ENCODE data around the gene MRPL52.
"Not testable (repeated sequence)": the region's sequence is repeated elsewhere in the genome, so short reads cannot be mapped to it uniquely, and the experiment has no call there.

The MRPL52 gene
- total RNA-seq, result 11.3 to 18.0 (median 15.9) reads per million in 3 donors

- peak; percentile 78 to 83 (median 79) for DNase-seq
- Histone ChIP-seq H3K27me3 (replicated peaks; ENCODE audit: control insufficient read depth, insufficient read depth, low read length, poor library complexity, severe bottlenecking) (no peaks in the 10 kb centered on the region), H3K36me3 (ENCODE audit: control insufficient read depth, insufficient read depth, low read length) (peaks cover 11% of the 10 kb centered on the region), H3K4me3 (ENCODE audit: insufficient read depth, low read depth, low read length, poor library complexity, severe bottlenecking) (peak within 1 kb of the TSS; percentile 95), H3K4me1 (ENCODE audit: control insufficient read depth, insufficient read depth, low read length, poor library complexity, severe bottlenecking) (peaks cover 13% of the 10 kb centered on the region), H3K9me3 (ENCODE audit: control insufficient read depth, low read length) (no peaks in the 10 kb centered on the region), H3K27ac (ENCODE audit: insufficient read depth, low read length, poor library complexity, severe bottlenecking) (peak within 1 kb of the TSS; percentile 89)
Observed at GRCh38 chr14:22829661-22830442, at the start of gene MRPL52. Gene MRPL52 (plus strand): TSS chr14:22829887. CDS start chr14:22829913, 26 bp downstream.

- Histone ChIP-seq H3K4me3 (ENCODE audit: insufficient read depth, low read depth, low read length, poor library complexity, severe bottlenecking) (no peak overlapping the region), H3K27me3 (replicated peaks; ENCODE audit: control insufficient read depth, insufficient read depth, low read length, poor library complexity, severe bottlenecking) (no peaks in the 10 kb centered on the region), H3K27ac (ENCODE audit: insufficient read depth, low read length, poor library complexity, severe bottlenecking) (no peak overlapping the region), H3K9me3 (ENCODE audit: control insufficient read depth, low read length) (no peaks in the 10 kb centered on the region), H3K4me1 (ENCODE audit: control insufficient read depth, insufficient read depth, low read length, poor library complexity, severe bottlenecking) (no peaks in the 10 kb centered on the region), H3K36me3 (ENCODE audit: control insufficient read depth, insufficient read depth, low read length) (no peaks in the 10 kb centered on the region)
- no peak for DNase-seq
Observed at GRCh38 chr14:22780105-22780679, 49.5 kb upstream of the MRPL52 start.

- H3K9me3 ChIP-seq (ENCODE audit: control insufficient read depth, low read length), result no peaks in the 10 kb centered on the region
- H3K36me3 ChIP-seq (ENCODE audit: control insufficient read depth, insufficient read depth, low read length), result no peaks in the 10 kb centered on the region
- H3K27me3 ChIP-seq (replicated peaks; ENCODE audit: control insufficient read depth, insufficient read depth, low read length, poor library complexity, severe bottlenecking), result no peaks in the 10 kb centered on the region
- no peak for DNase-seq
- no peaks in the 10 kb centered on the region for H3K4me1 ChIP-seq (ENCODE audit: control insufficient read depth, insufficient read depth, low read length, poor library complexity, severe bottlenecking)
- no peak overlapping the region for H3K27ac ChIP-seq (ENCODE audit: insufficient read depth, low read length, poor library complexity, severe bottlenecking)
- no peak overlapping the region for H3K4me3 ChIP-seq (ENCODE audit: insufficient read depth, low read depth, low read length, poor library complexity, severe bottlenecking)
Observed at GRCh38 chr14:22780941-22781300, 48.8 kb upstream of the MRPL52 start.

- no peaks in the 10 kb centered on the region for H3K36me3 ChIP-seq (ENCODE audit: control insufficient read depth, insufficient read depth, low read length)
- H3K9me3 ChIP-seq (ENCODE audit: control insufficient read depth, low read length), result no peaks in the 10 kb centered on the region
- H3K4me1 ChIP-seq (ENCODE audit: control insufficient read depth, insufficient read depth, low read length, poor library complexity, severe bottlenecking), result no peaks in the 10 kb centered on the region
- no peak for DNase-seq
- H3K27ac ChIP-seq (ENCODE audit: insufficient read depth, low read length, poor library complexity, severe bottlenecking), result no peak overlapping the region
- H3K4me3 ChIP-seq (ENCODE audit: insufficient read depth, low read depth, low read length, poor library complexity, severe bottlenecking), result no peak overlapping the region
- H3K27me3 ChIP-seq (replicated peaks; ENCODE audit: control insufficient read depth, insufficient read depth, low read length, poor library complexity, severe bottlenecking), result no peaks in the 10 kb centered on the region
Observed at GRCh38 chr14:22781301-22781991, 48.2 kb upstream of the MRPL52 start.

- H3K4me3 ChIP-seq (ENCODE audit: insufficient read depth, low read depth, low read length, poor library complexity, severe bottlenecking), result no peak overlapping the region
- H3K27me3 ChIP-seq (replicated peaks; ENCODE audit: control insufficient read depth, insufficient read depth, low read length, poor library complexity, severe bottlenecking), result no peaks in the 10 kb centered on the region
- no peak for DNase-seq
- H3K9me3 ChIP-seq (ENCODE audit: control insufficient read depth, low read length), result no peaks in the 10 kb centered on the region
- H3K27ac ChIP-seq (ENCODE audit: insufficient read depth, low read length, poor library complexity, severe bottlenecking), result no peak overlapping the region
- no peaks in the 10 kb centered on the region for H3K4me1 ChIP-seq (ENCODE audit: control insufficient read depth, insufficient read depth, low read length, poor library complexity, severe bottlenecking)
- no peaks in the 10 kb centered on the region for H3K36me3 ChIP-seq (ENCODE audit: control insufficient read depth, insufficient read depth, low read length)
Observed at GRCh38 chr14:22786685-22787084, 43.0 kb upstream of the MRPL52 start.

- H3K4me1 ChIP-seq (ENCODE audit: control insufficient read depth, insufficient read depth, low read length, poor library complexity, severe bottlenecking), result no peaks in the 10 kb centered on the region
- no peak overlapping the region for H3K27ac ChIP-seq (ENCODE audit: insufficient read depth, low read length, poor library complexity, severe bottlenecking)
- no peaks in the 10 kb centered on the region for H3K36me3 ChIP-seq (ENCODE audit: control insufficient read depth, insufficient read depth, low read length)
- no peaks in the 10 kb centered on the region for H3K9me3 ChIP-seq (ENCODE audit: control insufficient read depth, low read length)
- no peaks in the 10 kb centered on the region for H3K27me3 ChIP-seq (replicated peaks; ENCODE audit: control insufficient read depth, insufficient read depth, low read length, poor library complexity, severe bottlenecking)
- no peak for DNase-seq
- H3K4me3 ChIP-seq (ENCODE audit: insufficient read depth, low read depth, low read length, poor library complexity, severe bottlenecking), result no peak overlapping the region
Observed at GRCh38 chr14:22791301-22791700, 38.4 kb upstream of the MRPL52 start.

GRCh38 chr14:22792158-22792557, 37.5 kb upstream of the MRPL52 start:
- Histone ChIP-seq H3K27ac (ENCODE audit: insufficient read depth, low read length, poor library complexity, severe bottlenecking) (no peak overlapping the region), H3K27me3 (replicated peaks; ENCODE audit: control insufficient read depth, insufficient read depth, low read length, poor library complexity, severe bottlenecking) (no peaks in the 10 kb centered on the region), H3K4me3 (ENCODE audit: insufficient read depth, low read depth, low read length, poor library complexity, severe bottlenecking) (no peak overlapping the region), H3K4me1 (ENCODE audit: control insufficient read depth, insufficient read depth, low read length, poor library complexity, severe bottlenecking) (no peaks in the 10 kb centered on the region), H3K36me3 (ENCODE audit: control insufficient read depth, insufficient read depth, low read length) (no peaks in the 10 kb centered on the region), H3K9me3 (ENCODE audit: control insufficient read depth, low read length) (no peaks in the 10 kb centered on the region)
- DNase-seq, result no peak

GRCh38 chr14:22793550-22793949, 36.1 kb upstream of the MRPL52 start:
- not testable (repeated sequence) for H3K4me3 ChIP-seq (ENCODE audit: insufficient read depth, low read depth, low read length, poor library complexity, severe bottlenecking); H3K27me3 ChIP-seq (replicated peaks; ENCODE audit: control insufficient read depth, insufficient read depth, low read length, poor library complexity, severe bottlenecking); DNase-seq; H3K9me3 ChIP-seq (ENCODE audit: control insufficient read depth, low read length); H3K4me1 ChIP-seq (ENCODE audit: control insufficient read depth, insufficient read depth, low read length, poor library complexity, severe bottlenecking); H3K36me3 ChIP-seq (ENCODE audit: control insufficient read depth, insufficient read depth, low read length); H3K27ac ChIP-seq (ENCODE audit: insufficient read depth, low read length, poor library complexity, severe bottlenecking)

- H3K4me1 ChIP-seq (ENCODE audit: control insufficient read depth, insufficient read depth, low read length, poor library complexity, severe bottlenecking), result no peaks in the 10 kb centered on the region
- no peaks in the 10 kb centered on the region for H3K27me3 ChIP-seq (replicated peaks; ENCODE audit: control insufficient read depth, insufficient read depth, low read length, poor library complexity, severe bottlenecking)
- H3K36me3 ChIP-seq (ENCODE audit: control insufficient read depth, insufficient read depth, low read length), result no peaks in the 10 kb centered on the region
- no peak overlapping the region for H3K27ac ChIP-seq (ENCODE audit: insufficient read depth, low read length, poor library complexity, severe bottlenecking)
- H3K4me3 ChIP-seq (ENCODE audit: insufficient read depth, low read depth, low read length, poor library complexity, severe bottlenecking), result no peak overlapping the region
- no peaks in the 10 kb centered on the region for H3K9me3 ChIP-seq (ENCODE audit: control insufficient read depth, low read length)
- no peak for DNase-seq
Observed at GRCh38 chr14:22793976-22794375, 35.7 kb upstream of the MRPL52 start.

GRCh38 chr14:22794551-22794951, 35.1 kb upstream of the MRPL52 start:
- Histone ChIP-seq H3K4me3 (ENCODE audit: insufficient read depth, low read depth, low read length, poor library complexity, severe bottlenecking) (no peak overlapping the region), H3K36me3 (ENCODE audit: control insufficient read depth, insufficient read depth, low read length) (no peaks in the 10 kb centered on the region)

More at GRCh38 chr14:22794551-22794951, 35.1 kb upstream of the MRPL52 start:
- Histone ChIP-seq H3K9me3 (ENCODE audit: control insufficient read depth, low read length) (no peaks in the 10 kb centered on the region), H3K4me1 (ENCODE audit: control insufficient read depth, insufficient read depth, low read length, poor library complexity, severe bottlenecking) (no peaks in the 10 kb centered on the region), H3K27me3 (replicated peaks; ENCODE audit: control insufficient read depth, insufficient read depth, low read length, poor library complexity, severe bottlenecking) (no peaks in the 10 kb centered on the region), H3K27ac (ENCODE audit: insufficient read depth, low read length, poor library complexity, severe bottlenecking) (no peak overlapping the region)
- DNase-seq, result no peak
